Heart left ventricle (tissue), 16 donors: ENCODE results near the gene CD1E. TPM values are rescaled to one million over a fixed set of nuclear protein-coding genes. Genes with fewer than 3 reads are reported as not detected.
"Not testable (repeated sequence)": the region's sequence is repeated elsewhere in the genome, so short reads cannot be mapped to it uniquely, and the experiment has no call there.

Experiments
- ATAC-seq, 4 donors: fragments of 200-7000 bp; cut with Tn5 transposase; one replicate each; pipeline ENCODE4 v1.9.1; 2020 to 2022; ENCODE audit warnings: moderate library complexity in 4 of 4, mild to moderate bottlenecking in 3 of 4, moderate number of reproducible peaks in 1 of 4
- DNase-seq, 5 donors: peaks; one replicate each; pipeline ENCODE4 v3.0.0-alpha.2; 2020
- H3K27ac ChIP-seq, 12 donors: fragments of 200-600 bp; sonication (generic) in 4 of 12; one replicate each; pipeline versions ENCODE4 v1.5.0 to v1.8.0; 2016 to 2022; ENCODE audit warnings: mild to moderate bottlenecking in 2 of 12
- H3K27me3 ChIP-seq, 9 donors: fragments of 200-600 bp; sonication (generic) in 2 of 9; one replicate each; pipeline versions ENCODE4 v1.5.1 to v1.8.0; 2016 to 2022; ENCODE audit warnings: mild to moderate bottlenecking in 3 of 9
- H3K36me3 ChIP-seq, 9 donors: fragments of 200-600 bp; sonication (generic) in 2 of 9; one replicate each; pipeline versions ENCODE4 v1.5.0 to v1.8.0; 2018 to 2022; ENCODE audit warnings: mild to moderate bottlenecking in 2 of 9
- H3K4me1 ChIP-seq, 12 donors: fragments of 200-600 bp; sonication (generic) in 4 of 12; one replicate each; pipeline versions ENCODE4 v1.5.0 to v1.8.0; 2016 to 2022; ENCODE audit warnings: mild to moderate bottlenecking in 3 of 12
- H3K4me3 ChIP-seq, 12 donors: fragments of 200-600 bp; sonication (generic) in 4 of 12; one replicate each; pipeline versions ENCODE4 v1.5.0 to v1.8.0; 2017 to 2022; ENCODE audit warnings: mild to moderate bottlenecking in 9 of 12, moderate library complexity in 4 of 12
- H3K9me3 ChIP-seq, 12 donors: fragments of 200-600 bp; sonication (generic) in 4 of 12; one replicate each; pipeline versions ENCODE4 v1.5.0 to v1.8.0; 2016 to 2022; ENCODE audit warnings: mild to moderate bottlenecking in 1 of 12
- CTCF ChIP-seq, 12 donors: fragments of 200-600 bp; sonication (generic) in 4 of 12; IDR thresholded peaks; one replicate each; pipeline versions ENCODE4 v1.5.0 to v1.8.0; 2018 to 2022; ENCODE audit warnings: antibody characterized with exemption in 12 of 12, mild to moderate bottlenecking in 5 of 12
- POLR2A ChIP-seq, 2 donors: fragments of 450-650 bp; IDR thresholded peaks; one replicate each; pipeline ENCODE4 v1.6.1; 2017; ENCODE audit warnings: antibody characterized with exemption in 2 of 2, mild to moderate bottlenecking in 2 of 2, moderate library complexity in 2 of 2
- WGBS, 4 donors: extraction: QIAGEN DNeasy Blood & Tissue Kit in 2 of 4; methylation state at CpG; one replicate each; pipeline versions ENCODE4 v1.1.5 to v1.1.7; 2013 to 2018; 5-methylcytosine and 5-hydroxymethylcytosine counted together
- intact Hi-C, 10 donors: fragments of 100-400 bp; cut with DNase I; formaldehyde crosslinking; loops; one replicate each; pipeline versions ENCODE4 v1.11.1 to v1.14.2; 2022
- polyA plus RNA-seq, 2 donors: library from polyadenylated mRNA; stranded (reverse); fragments of 200-250 nt; gene quantifications; one replicate each; pipeline ENCODE4 v1.2.3, GENCODE V29; 2013
- total RNA-seq, 9 donors: library from RNA; depleted of rRNA in 2 of 9; stranded (reverse); fragments of >200 nt in 2 of 9; fragmentation: NEBNext Ultra II Directional in 3 of 9; extraction: Animal tissue kit (Norgen Biotek cat#: 25700) in 3 of 9; gene quantifications; one replicate each; pipeline versions ENCODE4 v1.1.0 to v1.2.4, GENCODE V29; 2016 to 2023
- donor health status: ischemic (EF 13 %, LVEDD 7.1; RV severe dilation, severe dysfunction).
- donor health status: healthy with polysubstance abuse.
- donor health status: DM: no; HTN: yes; CAD: no.
- donor health status: DM: no; HTN: no; CAD: no.
- donor health status: ischemic (EF 25% LVEDD 6.9; RV normal size, moderate dysfunction).
- donor health status: ischemic (EF 25% LVEDD 5.7; RV mildly dilated, moderate dysfunction).
- donor health status: healthy.
- donor health status: DM: yes; HTN: yes; CAD: no.
- donor health status: ischemic (EF 35%, LVEDD 5.7; RV mildly dilated, moderate dysfunction).
- donor health status: nonischemic (EF 11% LVEDD 7.7; RV severe dilation, severe dysfunction).
- donor health status: DM: yes; HTN: yes; CAD: no.
- donor health status: PGD.
- donor health status: ischemic (EF 29% LVEDD 5.4; RV normal size, mild dysfunction).
- donor health status: nonischemic (EF 23%, LVEDD 6.1; RV moderate dilation, normal function).

CD1E gene
- total and polyA plus RNA-seq, 11 donors, result 0.25 to 0.59 (median 0.33) TPM; not detected in 6

GRCh38 chr1:158333405-158334155 lies 20.1 kb upstream of the CD1E start:
- no peak for DNase-seq
- H3K4me1 ChIP-seq, result peaks cover 0 to 5% (median 0%) of the 10 kb centered on the region in 12 donors
- no peak for TF ChIP-seq CTCF (IDR thresholded peaks at IDR 0.05)
- TF ChIP-seq POLR2A (IDR thresholded peaks at IDR 0.05), result no peak
- peaks cover 0 to 12% (median 0%) of the 10 kb centered on the region in 9 donors for H3K27me3 ChIP-seq
- WGBS, 4 donors, result 62 to 70% (median 68%) methylated on average over 8 of the region's 8 CpGs
- peaks cover 0 to 8% (median 0%) of the 10 kb centered on the region in 12 donors for H3K9me3 ChIP-seq
- intact Hi-C loops, result no loop called here
- ATAC-seq, result no peak
- H3K4me3 ChIP-seq, result no peak overlapping the region
- no peaks in the 10 kb centered on the region for H3K36me3 ChIP-seq
- no peak overlapping the region for H3K27ac ChIP-seq

- no peak for ATAC-seq
- no peak for DNase-seq
- no peaks in the 10 kb centered on the region for H3K36me3 ChIP-seq
- no peak overlapping the region for H3K27ac ChIP-seq
- H3K4me3 ChIP-seq, result no peak overlapping the region
- H3K27me3 ChIP-seq, result peaks cover 0 to 12% (median 0%) of the 10 kb centered on the region in 9 donors
- intact Hi-C loops, result no loop called here
- peaks cover 0 to 15% (median 0%) of the 10 kb centered on the region in 12 donors for H3K9me3 ChIP-seq
- WGBS, 4 donors, result 49 to 62% (median 54%) methylated on average over 2 of the region's 2 CpGs
- TF ChIP-seq CTCF (IDR thresholded peaks at IDR 0.05) (no peak), POLR2A (IDR thresholded peaks at IDR 0.05) (no peak)
- no peaks in the 10 kb centered on the region for H3K4me1 ChIP-seq
These were observed 19.0 kb upstream of the CD1E start for GRCh38 chr1:158334526-158335212.

GRCh38 chr1:158335213-158335532 lies 18.5 kb upstream of the CD1E start:
- Histone ChIP-seq H3K4me1 (no peaks in the 10 kb centered on the region), H3K4me3 (no peak overlapping the region), H3K27me3 (peaks cover 0 to 12% (median 0%) of the 10 kb centered on the region in 9 donors), H3K27ac (no peak overlapping the region), H3K36me3 (no peaks in the 10 kb centered on the region), H3K9me3 (peaks cover 0 to 16% (median 0%) of the 10 kb centered on the region in 12 donors)
- DNase-seq (no peak), ATAC-seq (no peak)
- intact Hi-C loops, result no loop called here
- TF ChIP-seq POLR2A (IDR thresholded peaks at IDR 0.05) (no peak), CTCF (IDR thresholded peaks at IDR 0.05) (no peak)

- 61 to 71% (median 64%) methylated on average over 7 of the region's 7 CpGs for WGBS, 4 donors
- intact Hi-C loops, DNase-seq, ATAC-seq, H3K27ac ChIP-seq, H3K36me3 ChIP-seq, H3K27me3 ChIP-seq, H3K4me1 ChIP-seq, H3K4me3 ChIP-seq: not testable (repeated sequence)
- peaks cover 0 to 21% (median 0%) of the 10 kb centered on the region in 12 donors for H3K9me3 ChIP-seq
These were observed 17.3 kb upstream of the CD1E start for GRCh38 chr1:158336413-158336812.

GRCh38 chr1:158348946-158349345 lies 4.7 kb upstream of the CD1E start:
- DNase-seq, ATAC-seq, H3K4me3 ChIP-seq, H3K4me1 ChIP-seq, H3K27ac ChIP-seq, H3K27me3 ChIP-seq, intact Hi-C loops, H3K36me3 ChIP-seq: not testable (repeated sequence)
- 95 to 99% (median 96%) methylated on average over 12 to 24 of the region's 24 CpGs for WGBS, 4 donors
- H3K9me3 ChIP-seq, result peaks cover 0 to 15% (median 3%) of the 10 kb centered on the region in 12 donors
